Mesodermal cell (in vitro differentiated cells): Measurements from ENCODE around the gene CLDN5.
"Not testable (repeated sequence)": the region's sequence is repeated elsewhere in the genome, so short reads cannot be mapped to it uniquely, and the experiment has no call there.

Experiments used
- H3K27ac ChIP-seq: 2 replicates; pipeline ENCODE4 v1.7.0; 2013; ENCODE audit warnings: mild to moderate bottlenecking, low read depth, low read length, moderate library complexity; ENCODE audit not compliant: severe bottlenecking
- H3K36me3 ChIP-seq: 2 replicates; pipeline ENCODE4 v1.7.1; 2013; ENCODE audit warnings: mild to moderate bottlenecking, low read length, moderate library complexity; ENCODE audit not compliant: control insufficient read depth, insufficient read depth
- H3K4me1 ChIP-seq: one replicate; pipeline ENCODE4 v1.7.1; 2013; ENCODE audit warnings: mild to moderate bottlenecking, low read length; ENCODE audit not compliant: insufficient read depth, control insufficient read depth, poor library complexity, severe bottlenecking
- H3K4me3 ChIP-seq: 2 replicates; pipeline ENCODE4 v1.7.0; 2013; ENCODE audit warnings: low read length, control low read depth, mild to moderate bottlenecking; ENCODE audit not compliant: insufficient read depth, poor library complexity, severe bottlenecking; ENCODE audit errors: extremely low read depth
- H3K9me3 ChIP-seq: 2 replicates; pipeline ENCODE4 v1.7.1; 2013; ENCODE audit warnings: mild to moderate bottlenecking, low read length, moderate library complexity; ENCODE audit not compliant: control insufficient read depth
- WGBS, 2 experiments: methylation state at CpG; one replicate each; pipeline ENCODE4 v1.1.5; 2013; ENCODE audit warnings: missing lambda C conversion rate in 2 of 2; ENCODE audit not compliant: insufficient coverage in 2 of 2; 5-methylcytosine and 5-hydroxymethylcytosine counted together

CLDN5 gene

DNA sequence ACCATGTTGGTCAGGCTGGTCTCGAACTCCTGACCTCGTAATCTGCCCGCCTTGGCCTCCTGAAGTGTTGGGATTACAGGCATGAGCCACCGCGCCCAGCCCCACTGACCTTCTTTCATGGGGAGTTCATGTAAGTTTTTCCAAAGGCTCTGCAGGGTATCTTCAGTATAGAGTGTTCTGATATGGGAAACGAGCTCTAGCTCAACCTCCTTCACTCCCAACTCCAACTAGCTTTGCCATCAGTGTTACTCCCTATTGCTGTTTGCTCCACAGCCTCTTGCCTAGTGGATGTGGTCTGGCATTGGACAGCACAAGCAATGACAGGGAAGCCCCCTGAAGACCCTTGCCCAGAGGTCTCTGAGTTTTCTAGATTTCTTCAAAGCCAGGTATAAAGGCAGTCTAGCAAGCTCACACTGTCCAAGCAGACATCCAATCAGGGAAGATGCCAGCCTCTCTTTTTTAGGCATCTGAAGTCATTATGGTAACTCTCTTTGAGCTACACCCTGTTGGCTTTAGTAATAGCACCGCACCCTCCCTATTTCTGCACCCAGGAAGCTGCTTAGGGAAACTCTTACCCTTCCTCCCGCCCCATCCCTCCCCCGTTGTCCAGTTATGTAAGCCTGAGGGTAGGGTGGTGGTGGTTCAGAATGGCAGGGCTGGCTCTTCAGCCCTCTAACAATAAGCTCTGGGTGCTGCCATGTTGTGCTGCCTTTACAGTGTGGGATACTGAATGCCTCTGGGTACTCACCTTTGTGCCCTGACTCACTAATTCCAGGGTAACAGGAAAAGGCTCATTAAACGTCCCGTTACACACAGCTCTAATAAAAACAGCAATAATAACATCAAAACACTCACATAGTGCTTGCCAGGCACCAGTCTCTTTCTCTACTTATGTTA is 41.4 kb upstream of the CLDN5 start:
- WGBS, 2 experiments, result 90% methylated on average over 3 to 8 of the region's 11 CpGs
- H3K27ac ChIP-seq, result no peak overlapping the region
- H3K36me3 ChIP-seq, result no peaks in the 10 kb centered on the region
- no peaks in the 10 kb centered on the region for H3K9me3 ChIP-seq
- no peaks in the 10 kb centered on the region for H3K4me1 ChIP-seq
- no peak overlapping the region for H3K4me3 ChIP-seq

DNA sequence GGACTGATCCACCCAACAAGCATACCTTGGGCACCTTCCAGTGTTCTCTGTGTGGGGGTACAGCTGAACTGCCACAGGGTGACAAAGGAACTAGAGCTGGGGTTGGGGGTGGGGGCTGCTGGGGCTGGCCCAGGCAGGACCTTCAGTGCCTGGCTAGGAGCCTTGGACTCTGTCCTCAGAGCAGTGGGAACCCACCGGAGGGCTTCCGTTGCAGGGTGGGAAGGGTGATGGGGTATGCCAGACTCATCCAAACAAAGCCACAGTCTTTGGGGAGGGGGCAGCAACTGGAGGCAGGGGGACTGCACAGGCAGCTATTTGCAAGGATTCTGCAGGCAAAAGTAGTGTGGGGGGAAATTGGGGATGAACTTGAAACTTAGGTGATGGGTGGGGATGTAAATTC is 35.7 kb upstream of the CLDN5 start:
- Histone ChIP-seq H3K9me3 (no peaks in the 10 kb centered on the region), H3K27ac (no peak overlapping the region), H3K4me3 (no peak overlapping the region), H3K4me1 (no peaks in the 10 kb centered on the region), H3K36me3 (no peaks in the 10 kb centered on the region)
- 100% methylated on average over 1 to 2 of the region's 2 CpGs for WGBS, 2 experiments

DNA sequence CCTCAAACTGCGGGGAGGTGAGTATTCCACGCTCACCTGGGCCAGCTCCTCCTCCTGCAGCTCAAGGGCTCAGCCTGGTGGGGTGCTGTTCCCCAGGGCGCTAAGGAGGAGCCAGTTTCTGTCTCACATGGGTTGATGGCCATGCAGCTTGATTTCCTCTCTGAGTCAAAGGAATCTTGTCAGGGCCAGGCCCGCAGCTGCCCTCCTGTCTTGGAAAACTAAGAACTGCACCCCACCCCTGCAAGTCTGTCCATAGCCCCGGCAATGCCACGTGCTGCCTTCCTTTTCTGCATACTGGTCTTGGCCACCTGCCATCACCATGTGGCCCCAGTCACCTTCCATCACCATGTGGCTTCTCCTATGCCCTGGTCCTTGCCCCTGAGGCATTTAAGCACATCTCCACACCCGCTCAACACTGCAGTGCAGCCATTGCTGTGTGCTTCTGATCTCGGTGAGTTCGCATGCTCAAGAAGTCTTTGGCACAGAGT is 35.2 kb upstream of the CLDN5 start:
- Histone ChIP-seq H3K36me3 (no peaks in the 10 kb centered on the region), H3K27ac (no peak overlapping the region), H3K4me3 (no peak overlapping the region), H3K9me3 (no peaks in the 10 kb centered on the region), H3K4me1 (no peaks in the 10 kb centered on the region)
- 87 to 96% methylated on average over 9 of the region's 9 CpGs for WGBS, 2 experiments

DNA sequence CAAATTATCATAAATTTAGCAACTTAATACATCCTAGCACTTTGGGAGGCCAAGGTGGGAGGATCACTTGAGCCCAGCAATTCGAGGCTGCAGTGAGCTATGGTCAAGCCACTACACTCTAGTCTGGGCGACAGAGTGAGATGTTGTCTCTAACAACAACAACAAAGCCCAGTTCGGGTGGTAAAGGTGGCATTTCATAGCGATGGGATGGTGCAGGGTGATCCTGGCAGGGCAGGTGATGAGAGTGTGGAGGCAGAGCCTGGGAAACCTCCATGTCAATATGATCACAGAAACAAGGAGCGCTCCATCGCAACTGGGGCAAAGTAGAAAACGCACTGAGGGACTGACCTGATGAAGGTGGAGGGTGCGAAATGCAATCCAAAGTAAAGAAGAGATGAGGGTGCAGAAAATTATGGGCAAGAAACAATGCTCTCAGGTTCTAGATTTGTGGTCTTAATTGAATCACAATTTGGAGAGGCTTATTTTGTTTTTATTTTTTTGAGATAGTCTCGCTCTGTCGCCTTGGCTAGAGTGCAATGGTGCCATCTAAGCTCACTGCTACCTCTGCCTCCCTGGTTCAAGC is 32.8 kb upstream of the CLDN5 start:
- H3K4me1 ChIP-seq, result no peaks in the 10 kb centered on the region
- H3K27ac ChIP-seq, result no peak overlapping the region
- peaks cover 5% of the 10 kb centered on the region for H3K9me3 ChIP-seq
- no peaks in the 10 kb centered on the region for H3K36me3 ChIP-seq
- H3K4me3 ChIP-seq, result no peak overlapping the region
- 93 to 95% methylated on average over 9 of the region's 10 CpGs for WGBS, 2 experiments

DNA sequence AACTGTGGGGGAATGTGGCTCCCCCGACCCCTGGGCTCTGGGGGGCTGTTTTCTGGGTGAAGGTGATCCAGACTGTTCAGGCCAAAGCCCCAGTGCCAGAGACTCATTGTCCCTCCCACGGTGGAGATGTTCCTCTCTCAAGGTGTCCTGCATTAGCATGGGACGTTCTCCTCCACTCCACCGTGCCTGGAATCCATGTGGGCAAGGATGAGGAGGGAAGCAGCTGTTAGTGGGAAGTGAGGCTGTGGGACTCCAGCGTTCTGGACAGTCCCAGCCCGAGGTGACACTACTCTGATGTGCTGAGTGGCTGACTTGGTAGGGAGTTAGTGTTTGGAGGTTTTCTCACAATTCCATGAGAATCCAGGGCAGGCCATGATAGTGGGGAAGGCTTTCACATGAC is 31.4 kb upstream of the CLDN5 start:
- 94 to 100% methylated on average over 2 to 3 of the region's 6 CpGs for WGBS, 2 experiments
- H3K9me3 ChIP-seq, result peaks cover 5% of the 10 kb centered on the region
- H3K36me3 ChIP-seq, result no peaks in the 10 kb centered on the region
- H3K4me1 ChIP-seq, result no peaks in the 10 kb centered on the region
- H3K4me3 ChIP-seq, result no peak overlapping the region
- H3K27ac ChIP-seq, result no peak overlapping the region

DNA sequence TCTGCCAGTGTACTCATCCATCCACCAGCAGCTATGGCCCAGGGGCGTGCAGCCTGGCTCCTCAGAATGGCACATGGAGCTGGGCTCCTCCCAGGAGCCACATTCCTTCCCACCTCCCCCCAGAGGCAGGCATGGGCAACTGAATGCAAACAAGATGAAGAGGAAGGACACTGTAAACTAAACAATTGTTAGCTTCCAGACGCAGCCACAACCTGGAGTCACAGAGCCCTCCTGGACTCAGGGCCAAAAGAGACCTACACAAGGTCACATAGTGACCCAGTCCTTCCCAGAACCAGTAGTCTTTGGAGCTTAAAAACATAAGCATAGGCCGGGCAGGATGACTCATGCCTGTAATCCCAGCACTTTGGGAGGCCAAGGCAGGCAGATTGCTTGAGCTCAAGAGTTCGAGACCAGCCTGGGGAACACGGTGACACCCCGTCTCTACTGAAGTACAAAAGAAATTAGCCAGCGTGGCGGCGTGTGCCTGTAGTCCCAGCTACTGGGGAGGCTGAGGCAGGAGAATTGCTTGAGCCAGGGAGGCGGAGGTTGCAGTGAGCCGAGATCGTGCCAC is 30.7 kb upstream of the CLDN5 start:
- H3K27ac ChIP-seq, result peak overlapping the region; percentile 45
- H3K36me3 ChIP-seq, result no peaks in the 10 kb centered on the region
- no peak overlapping the region for H3K4me3 ChIP-seq
- H3K9me3 ChIP-seq, result peaks cover 5% of the 10 kb centered on the region
- H3K4me1 ChIP-seq, result no peaks in the 10 kb centered on the region
- WGBS, 2 experiments, result 62 to 79% methylated on average over 9 of the region's 12 CpGs

DNA sequence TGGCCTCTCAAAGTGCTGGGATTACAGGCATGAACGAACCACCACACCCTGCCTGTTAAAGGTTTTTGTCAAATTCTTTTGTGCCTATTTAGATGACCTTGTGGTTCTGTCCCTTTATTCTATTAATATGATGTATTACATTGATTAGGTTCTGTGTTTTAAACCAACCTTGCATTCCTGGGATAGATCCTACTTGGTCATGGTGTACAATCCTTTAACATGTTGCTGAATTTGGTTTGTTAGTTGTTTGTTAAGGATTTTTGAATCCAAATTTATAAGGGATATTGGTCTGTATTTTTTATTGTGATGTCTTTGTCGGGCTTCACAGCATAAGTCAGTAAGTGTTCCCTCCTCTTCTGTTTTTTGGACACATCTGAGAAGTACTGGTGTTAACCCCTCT is 29.0 kb upstream of the CLDN5 start:
- H3K4me1 ChIP-seq, result no peaks in the 10 kb centered on the region
- no peak overlapping the region for H3K27ac ChIP-seq
- H3K4me3 ChIP-seq, result no peak overlapping the region
- peaks cover 5% of the 10 kb centered on the region for H3K9me3 ChIP-seq
- H3K36me3 ChIP-seq, result no peaks in the 10 kb centered on the region
- whole genome bisulfite sequencing, 2 experiments, result 88% methylated on average over 1 of the region's 2 CpGs; no CpG with 5 or more reads in 1 of the 2 experiments

DNA sequence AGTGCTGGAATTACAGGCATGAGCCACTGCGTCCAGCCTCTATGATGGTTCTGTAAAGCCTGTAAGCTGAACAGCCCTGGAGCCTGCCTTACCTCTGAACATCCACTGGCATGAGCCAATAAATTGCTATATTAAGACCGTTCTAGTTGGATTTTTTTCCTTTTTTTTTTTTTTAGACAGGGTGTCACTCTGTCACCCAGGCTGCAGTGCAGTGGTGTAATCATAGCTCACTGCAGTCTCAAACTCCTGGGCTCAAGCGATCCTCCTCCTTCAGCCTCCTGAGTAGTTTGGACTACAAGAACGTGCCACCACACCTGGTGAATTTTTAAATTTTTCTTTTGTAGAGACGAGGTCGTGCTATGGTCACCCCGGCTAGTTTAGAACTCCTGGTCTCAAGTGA is 26.2 kb upstream of the CLDN5 start:
- H3K4me1 ChIP-seq, result no peaks in the 10 kb centered on the region
- H3K4me3 ChIP-seq, result no peak overlapping the region
- H3K36me3 ChIP-seq, result no peaks in the 10 kb centered on the region
- 86% methylated on average over 6 to 7 of the region's 7 CpGs for WGBS, 2 experiments
- H3K27ac ChIP-seq, result no peak overlapping the region
- H3K9me3 ChIP-seq, result peaks cover 5% of the 10 kb centered on the region

DNA sequence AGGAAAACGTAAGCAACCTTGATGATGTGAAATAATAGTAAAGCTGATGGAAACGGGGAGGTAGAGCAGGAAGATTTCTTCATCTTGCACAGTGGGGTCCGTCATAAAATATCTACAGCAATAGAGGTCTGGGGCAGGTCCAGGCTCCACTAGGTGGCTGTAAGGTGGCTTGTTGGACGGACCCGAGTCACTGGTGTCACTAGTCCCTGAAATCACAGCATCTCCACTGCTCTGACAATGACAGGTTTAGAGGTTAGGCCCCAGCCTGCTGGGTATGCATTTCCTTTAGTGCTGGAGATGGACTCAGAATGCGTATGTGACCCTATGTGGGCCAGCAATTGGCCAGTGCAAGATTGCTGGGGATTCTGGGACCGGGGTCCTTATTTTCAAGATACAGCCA is 25.2 kb upstream of the CLDN5 start:
- no peaks in the 10 kb centered on the region for H3K4me1 ChIP-seq
- H3K9me3 ChIP-seq, result peaks cover 5% of the 10 kb centered on the region
- no peaks in the 10 kb centered on the region for H3K36me3 ChIP-seq
- no peak overlapping the region for H3K27ac ChIP-seq
- no peak overlapping the region for H3K4me3 ChIP-seq
- WGBS, 2 experiments, result 91 to 95% methylated on average over 5 to 7 of the region's 7 CpGs

DNA sequence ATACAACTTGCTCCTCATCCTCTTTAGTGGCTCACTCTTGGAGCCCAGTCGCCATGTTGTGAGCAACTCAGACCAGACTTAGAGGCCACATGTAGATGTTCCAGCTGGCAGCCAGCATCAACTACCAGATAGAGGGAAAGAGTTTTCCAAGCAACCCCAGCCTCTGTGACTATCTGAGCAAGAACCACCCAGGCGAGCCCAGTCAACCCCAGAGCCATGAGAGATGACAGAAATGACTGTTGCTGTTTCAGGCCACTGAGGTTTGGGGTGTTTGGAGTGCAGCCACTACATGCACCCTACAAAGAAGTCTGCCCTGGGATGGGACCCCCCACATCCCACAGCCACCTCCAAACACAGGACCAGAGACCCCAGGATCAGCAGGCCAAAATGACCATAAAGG is 24.8 kb upstream of the CLDN5 start:
- Histone ChIP-seq H3K27ac (no peak overlapping the region), H3K36me3 (no peaks in the 10 kb centered on the region), H3K4me1 (no peaks in the 10 kb centered on the region), H3K4me3 (no peak overlapping the region), H3K9me3 (peaks cover 5% of the 10 kb centered on the region)
- 90 to 100% methylated on average over 1 to 2 of the region's 2 CpGs for WGBS, 2 experiments

DNA sequence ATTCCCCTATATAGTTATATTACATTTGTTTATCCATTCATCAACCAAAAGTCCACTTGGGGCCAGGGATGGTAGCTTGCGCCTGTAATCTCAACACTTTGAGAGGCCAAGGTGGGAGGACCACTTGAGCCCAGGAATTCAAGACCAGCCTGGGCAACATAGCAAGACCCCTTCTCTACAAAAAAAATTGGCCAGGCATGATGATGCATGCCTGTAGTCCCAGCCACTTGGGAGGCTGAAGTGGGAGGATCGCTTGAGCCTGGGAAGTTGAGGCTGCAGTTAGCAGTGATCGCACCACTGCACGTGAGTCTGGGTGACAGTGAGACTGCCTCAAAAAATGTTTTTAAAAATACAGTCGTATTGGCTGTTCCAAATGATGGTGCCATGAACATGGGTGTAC is 24.2 kb upstream of the CLDN5 start:
- H3K36me3 ChIP-seq, H3K27ac ChIP-seq, H3K9me3 ChIP-seq, H3K4me1 ChIP-seq, H3K4me3 ChIP-seq: not testable (repeated sequence)
- WGBS, 2 experiments, result 93 to 95% methylated on average over 4 to 5 of the region's 5 CpGs
